Stimulated activated CD8-positive, alpha-beta memory T cell treated with anti-CD3 and anti-CD28 coated beads, Interleukin-4, amount 100 ng/mL, for 48 hours (primary cell): ENCODE measurements around the gene IFNL4.
"Not testable (repeated sequence)": the region's sequence is repeated elsewhere in the genome, so short reads cannot be mapped to it uniquely, and the experiment has no call there.

Source experiments
- DNase-seq: peaks from one replicate; pipeline ENCODE4 v3.0.0-alpha.2; 2020

IFNL4 gene

GRCh38 chr19:39254531-39255345, 6.1 kb upstream of the IFNL4 start:
- no peak for DNase-seq

GRCh38 chr19:39253374-39254149, 4.9 kb upstream of the IFNL4 start:
- DNase-seq, result no peak

- DNase-seq, result no peak
These were observed 3.8 kb upstream of the IFNL4 start for GRCh38 chr19:39252458-39252857.

- DNase-seq, result no peak
These were observed 3.2 kb upstream of the IFNL4 start for GRCh38 chr19:39251846-39252245.

- DNase-seq, result no peak
These were observed 2.4 kb upstream of the IFNL4 start for GRCh38 chr19:39251081-39251480.

DNA sequence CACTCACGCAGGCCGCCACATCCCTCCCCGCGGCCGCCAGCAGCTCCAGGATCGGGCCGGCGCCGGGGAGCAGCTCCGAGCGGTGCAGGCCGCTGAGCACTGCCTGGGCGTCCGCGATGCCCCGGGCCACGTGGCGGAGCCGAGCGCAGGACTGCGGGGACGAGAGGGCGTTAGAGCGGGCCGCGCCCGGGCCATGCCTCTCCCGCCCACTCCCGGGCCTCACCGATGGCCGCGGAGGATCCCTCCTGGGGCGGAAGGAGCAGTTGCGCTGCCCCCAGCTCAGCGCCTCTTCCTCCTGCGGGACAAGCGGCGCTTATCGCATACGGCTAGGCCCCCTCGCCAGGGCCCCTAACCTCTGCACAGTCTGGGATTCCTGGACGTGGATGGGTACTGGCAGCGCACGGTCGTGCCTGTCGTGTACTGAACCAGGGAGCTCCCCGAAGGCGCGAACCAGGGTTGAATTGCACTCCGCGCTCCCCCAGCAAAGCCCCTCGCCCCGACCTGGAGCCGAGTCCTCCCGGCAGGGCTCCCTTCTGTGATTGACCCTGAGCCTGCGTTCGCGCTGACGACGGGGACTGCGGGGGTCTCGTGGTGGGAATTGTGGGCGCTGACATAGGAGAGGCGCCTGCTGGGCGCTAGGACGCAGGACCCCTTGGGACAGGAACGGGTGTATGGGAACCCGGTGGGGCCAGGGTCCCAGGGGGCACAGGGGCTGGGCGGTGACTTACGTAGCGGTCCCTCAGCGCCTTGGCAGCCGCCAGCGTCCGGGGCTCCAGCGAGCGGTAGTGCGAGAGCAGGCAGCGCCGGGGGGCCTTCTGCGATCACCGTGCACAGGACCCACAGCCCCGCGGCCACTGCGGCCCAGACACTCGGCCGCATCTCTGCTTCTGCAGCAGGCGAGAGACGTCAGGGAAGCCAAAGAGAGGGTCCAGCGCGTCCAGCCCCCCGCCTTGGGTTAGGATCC, 673 bp downstream of the IFNL4 start:
- DNase-seq, result no peak

DNA sequence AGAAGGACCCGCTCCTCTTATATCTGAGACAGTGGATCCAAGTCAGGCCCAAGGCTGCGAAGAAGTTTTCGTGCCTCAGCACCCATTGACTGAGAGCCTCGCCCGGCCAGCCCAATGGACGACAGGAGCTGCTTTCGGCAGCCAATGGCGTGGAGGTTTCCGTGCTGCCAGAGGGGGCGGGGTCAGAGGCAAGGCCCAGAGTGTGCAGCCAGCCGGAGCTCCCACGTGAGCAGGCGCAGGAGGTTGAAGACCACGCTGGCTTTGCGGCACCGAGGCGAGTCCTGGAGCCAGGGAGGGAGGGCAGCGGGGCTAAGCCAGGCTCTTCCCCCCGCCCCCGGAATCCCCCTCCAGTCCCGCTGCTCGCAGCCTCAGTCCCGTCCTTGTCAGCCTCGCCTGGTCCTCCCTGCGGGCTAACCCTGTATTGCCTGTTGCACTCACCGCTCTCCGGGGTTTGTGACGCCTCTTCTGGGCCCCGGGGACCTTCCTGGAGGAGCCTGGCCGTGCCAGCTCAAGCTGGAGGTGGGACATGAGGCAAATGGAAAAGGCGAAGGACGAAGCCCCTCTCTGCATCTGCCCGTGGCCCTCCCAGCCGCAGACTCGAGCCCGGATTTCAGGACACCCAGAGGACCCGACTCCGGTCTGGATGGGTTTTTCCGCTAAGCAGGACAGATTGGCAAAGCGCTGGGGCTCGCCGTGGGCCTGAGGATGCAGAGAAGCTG, 1.5 kb downstream of the IFNL4 start:
- peak; percentile 62 for DNase-seq

DNA sequence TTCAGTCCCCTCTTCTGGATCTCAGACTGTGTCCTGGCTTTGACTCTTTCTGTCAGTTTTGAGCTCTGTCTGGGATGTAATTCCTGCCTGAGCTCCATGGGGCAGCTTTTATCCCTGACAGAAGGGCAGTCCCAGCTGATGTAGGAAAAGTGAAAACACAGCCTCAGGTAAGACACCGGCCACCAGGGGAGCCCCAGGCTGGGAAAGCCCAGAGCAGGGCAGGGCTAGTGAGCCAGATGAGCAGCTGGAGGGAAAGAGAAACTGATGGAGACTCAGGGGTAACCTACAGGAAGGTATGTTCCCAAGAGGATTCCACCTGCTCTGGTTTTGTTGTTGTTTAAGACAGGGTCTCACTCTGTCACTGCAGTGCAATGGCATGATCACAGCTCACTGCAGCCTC, 3.5 kb downstream of the IFNL4 start:
- DNase-seq, result not testable (repeated sequence)

- DNase-seq, result not testable (repeated sequence)
These were observed 4.1 kb downstream of the IFNL4 start, which contains the start of gene IFNL3 for GRCh38 chr19:39244410-39245100. TSS of gene IFNL3 (minus strand) at chr19:39245006. CDS start at chr19:39244967, 39 bp downstream.

- DNase-seq, result not testable (repeated sequence)
These were observed 4.9 kb downstream of the IFNL4 start for GRCh38 chr19:39243741-39244140.

GRCh38 chr19:39240421-39240820, 8.2 kb downstream of the IFNL4 start:
- DNase-seq, result no peak

- DNase-seq, result no peak
These were observed 9.7 kb downstream of the IFNL4 start for GRCh38 chr19:39238944-39239343.

DNA sequence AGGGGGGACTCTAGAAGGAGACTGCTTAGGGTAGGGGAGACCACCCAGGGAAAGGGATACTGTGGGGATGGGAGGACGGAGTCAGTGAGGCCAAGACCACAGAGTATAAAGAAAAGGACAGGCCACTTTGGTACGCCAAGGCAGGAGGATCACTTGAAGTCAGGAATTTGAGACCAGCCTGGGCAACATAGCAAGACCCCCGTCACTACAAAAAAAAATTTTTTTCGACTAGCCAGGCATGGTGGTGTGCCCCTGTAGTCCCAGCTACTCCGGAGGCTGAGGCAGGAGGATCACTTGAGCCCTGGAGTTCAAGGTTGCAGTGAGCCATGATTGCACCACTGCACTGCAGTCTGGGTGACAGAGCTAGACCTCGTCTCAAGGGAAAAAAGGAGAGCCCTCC, 10.4 kb downstream of the IFNL4 start:
- no peak for DNase-seq

DNA sequence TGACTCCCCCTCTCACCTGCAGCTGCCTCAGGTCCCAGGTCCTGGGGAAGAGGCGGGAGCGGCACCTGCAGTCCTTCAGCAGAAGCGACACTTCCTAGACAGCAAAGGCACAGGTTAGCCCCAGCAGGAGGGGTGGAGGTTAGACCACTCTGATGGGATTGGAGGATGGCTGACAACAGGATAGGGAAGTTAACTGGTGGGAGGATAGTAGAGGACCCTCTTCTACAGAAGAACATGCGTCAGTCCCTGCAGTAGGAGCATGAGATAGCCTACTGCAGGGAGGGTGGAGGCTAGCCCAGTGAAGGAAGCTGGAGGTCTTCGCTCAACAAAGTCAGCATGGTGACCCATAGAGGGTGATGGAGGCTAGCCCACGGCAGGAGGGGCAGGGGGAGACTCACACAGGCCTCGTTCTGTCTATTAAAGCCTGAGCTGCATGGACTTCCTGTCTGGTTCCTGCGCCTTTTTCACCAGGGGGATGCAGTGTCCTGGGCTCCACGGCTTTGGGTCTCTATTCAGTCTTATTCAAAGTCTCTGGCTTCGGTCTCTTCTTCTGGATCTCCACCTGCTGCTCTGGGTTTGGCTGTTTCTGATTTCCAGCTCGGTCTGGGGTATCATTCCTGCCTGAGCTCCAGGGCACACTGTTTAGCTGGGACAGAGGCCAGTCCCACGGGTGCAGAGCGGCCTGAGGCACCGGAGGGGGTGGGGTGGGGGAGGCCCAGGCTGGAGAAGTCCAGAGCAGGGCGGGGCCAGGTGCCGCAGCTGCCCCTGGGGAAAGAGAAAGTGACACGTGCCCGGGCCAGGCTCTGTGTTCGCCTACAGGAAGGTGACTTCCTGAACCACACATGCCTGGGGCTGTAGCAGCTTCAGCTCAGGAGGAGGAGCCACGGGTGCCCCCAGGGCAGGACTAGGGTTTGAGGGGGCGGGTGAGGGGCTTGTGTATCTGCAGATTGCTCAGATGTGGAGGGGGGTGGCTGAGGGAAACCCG, 11.2 kb downstream of the IFNL4 start:
- DNase-seq, result peak; percentile 64

- peak; percentile 56 for DNase-seq
These were observed 12.1 kb downstream of the IFNL4 start for GRCh38 chr19:39236527-39236926.

GRCh38 chr19:39232708-39233107, 15.9 kb downstream of the IFNL4 start:
- no peak for DNase-seq

DNA sequence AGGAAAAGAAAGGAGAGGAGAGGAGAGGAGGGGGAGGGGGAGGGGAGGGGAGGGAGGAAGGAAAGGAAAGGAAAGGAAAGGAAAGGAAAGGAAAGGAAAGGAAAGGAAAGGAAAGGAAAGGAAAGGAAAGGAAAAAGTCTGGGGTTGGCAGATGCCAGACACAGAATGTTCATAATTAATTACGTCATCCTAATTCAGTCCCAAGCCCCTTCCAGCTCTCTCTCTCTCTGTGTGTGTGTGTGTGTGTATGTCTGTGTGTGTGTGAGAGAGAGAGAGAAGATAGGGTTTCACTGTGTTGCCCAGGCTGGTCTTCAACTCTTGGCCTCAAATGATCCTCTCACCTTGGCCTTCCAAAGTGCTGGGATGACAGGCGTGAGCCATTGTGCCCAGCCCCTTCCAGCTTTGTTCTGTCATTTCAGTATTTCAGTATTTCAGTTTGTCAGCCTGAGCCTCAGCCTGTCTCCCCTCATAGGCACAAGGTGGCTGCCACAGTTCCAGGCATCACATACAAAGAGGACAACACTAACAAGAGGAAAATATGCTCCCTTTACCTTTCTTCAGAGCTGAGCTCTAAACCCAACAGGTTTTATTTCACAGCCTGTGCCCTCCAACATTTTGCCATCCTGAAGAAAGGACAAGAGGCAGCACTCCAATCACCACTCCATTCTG, 18.4 kb downstream of the IFNL4 start:
- DNase-seq, result no peak

- DNase-seq, result no peak
These were observed 23.7 kb downstream of the IFNL4 start for GRCh38 chr19:39224910-39225309.

- peak; percentile 32 for DNase-seq
These were observed 24.9 kb downstream of the IFNL4 start for GRCh38 chr19:39223703-39224279.
